Osteoblast (primary cell): ENCODE data around the gene OVCA2. TPM values are rescaled to one million over a fixed set of nuclear protein-coding genes. Genes with fewer than 3 reads are reported as not detected.

ENCODE experiments used
- DNase-seq: peaks from one replicate; pipeline ENCODE4 v3.0.0; 2011; ENCODE audit warnings: low spot score, mixed read lengths; ENCODE audit not compliant: insufficient read length; ENCODE audit errors: missing footprints
- H2AFZ ChIP-seq: 2 replicates; pipeline ENCODE4 v1.6.0; 2011; ENCODE audit warnings: mild to moderate bottlenecking, low read length
- H3K27ac ChIP-seq: 2 replicates; pipeline ENCODE4 v1.5.1; 2011; ENCODE audit warnings: mild to moderate bottlenecking, low read depth, low read length, moderate library complexity
- H3K27me3 ChIP-seq: 2 replicates; pipeline ENCODE4 v1.6.0; 2012; ENCODE audit warnings: mild to moderate bottlenecking, control low read depth, inconsistent platforms, low read length, moderate library complexity; ENCODE audit not compliant: insufficient read depth
- H3K36me3 ChIP-seq: 2 replicates; pipeline ENCODE4 v1.5.1; 2011; ENCODE audit warnings: mild to moderate bottlenecking, low read length, control low read depth, moderate library complexity; ENCODE audit not compliant: insufficient read depth
- H3K4me1 ChIP-seq: 2 replicates; pipeline ENCODE4 v1.5.1; 2011; ENCODE audit warnings: mild to moderate bottlenecking, low read length, control low read depth, moderate library complexity; ENCODE audit not compliant: insufficient read depth
- H3K4me2 ChIP-seq: 2 replicates; pipeline ENCODE4 v1.6.0; 2011; ENCODE audit warnings: mild to moderate bottlenecking, low read length; ENCODE audit not compliant: insufficient read depth
- H3K4me3 ChIP-seq: fragments of 200-600 bp; sonication (generic); 3 replicates; pipeline ENCODE4 v1.5.1; 2012; ENCODE audit warnings: mild to moderate bottlenecking, low read length, inconsistent platforms; ENCODE audit not compliant: insufficient read depth
- H3K79me2 ChIP-seq: 2 replicates; pipeline ENCODE4 v1.6.0; 2012; ENCODE audit warnings: mild to moderate bottlenecking, low read length, control low read depth, inconsistent platforms; ENCODE audit not compliant: insufficient read depth
- H3K9me3 ChIP-seq: 2 replicates; pipeline ENCODE4 v1.5.1; 2011; ENCODE audit warnings: low read depth, low read length, control low read depth
- H4K20me1 ChIP-seq: 2 replicates; pipeline ENCODE4 v1.6.0; 2012; ENCODE audit warnings: mild to moderate bottlenecking, low read length, control low read depth; ENCODE audit not compliant: insufficient read depth
- CTCF ChIP-seq: IDR thresholded peaks from 2 replicates; pipeline ENCODE4 v1.5.1; 2011; ENCODE audit warnings: mild to moderate bottlenecking, low read depth, low read length, moderate library complexity; ENCODE audit errors: extremely low read depth
- small RNA-seq: library from RNA; depleted of rRNA; stranded (forward); fragments of <200 nt; gene quantifications from one replicate; pipeline ENCODE3, GENCODE V24; 2012
- total RNA-seq: library from RNA; depleted of rRNA; stranded (reverse); fragments of >200 nt; gene quantifications from 2 replicates; pipeline ENCODE4 v1.2.3, GENCODE V29; 2012

Gene OVCA2
- total RNA-seq, 1 donor: 59.0 TPM

GRCh38 chr17:2089021-2089422, 47.2 kb downstream of the OVCA2 start:
- peak overlapping the region; percentile 82 for H3K4me2 ChIP-seq
- no peaks in the 10 kb centered on the region for H4K20me1 ChIP-seq
- no peaks in the 10 kb centered on the region for H3K9me3 ChIP-seq
- no peaks in the 10 kb centered on the region for H3K27me3 ChIP-seq
- no peak for TF ChIP-seq CTCF
- H3K79me2 ChIP-seq: no peaks in the 10 kb centered on the region
- peak overlapping the region; percentile 1 for H2AFZ ChIP-seq
- peaks cover 49% of the 10 kb centered on the region for H3K4me1 ChIP-seq
- peaks cover 3% of the 10 kb centered on the region for H3K36me3 ChIP-seq
- H3K27ac ChIP-seq: peak overlapping the region; percentile 89
- H3K4me3 ChIP-seq: peak overlapping the region; percentile 59
- peak; percentile 75 for DNase-seq

GRCh38 chr17:2090210-2090641, 48.4 kb downstream of the OVCA2 start:
- no peak for DNase-seq
- Histone ChIP-seq H3K27me3 (no peaks in the 10 kb centered on the region), H3K9me3 (no peaks in the 10 kb centered on the region), H3K4me3 (peak overlapping the region; percentile 59), H3K79me2 (no peaks in the 10 kb centered on the region), H4K20me1 (no peaks in the 10 kb centered on the region), H3K4me1 (peaks cover 39% of the 10 kb centered on the region), H2AFZ (no peak overlapping the region), H3K36me3 (peaks cover 3% of the 10 kb centered on the region), H3K4me2 (peak overlapping the region; percentile 82), H3K27ac (peak overlapping the region; percentile 89)
- TF ChIP-seq CTCF: no peak

GRCh38 chr17:2090804-2091534, 49.1 kb downstream of the OVCA2 start:
- no peaks in the 10 kb centered on the region for H3K79me2 ChIP-seq
- peaks cover 39% of the 10 kb centered on the region for H3K4me1 ChIP-seq
- H2AFZ ChIP-seq: no peak overlapping the region
- peak; percentile 47 for TF ChIP-seq CTCF
- H3K27ac ChIP-seq: peak overlapping the region; percentile 89
- H3K36me3 ChIP-seq: no peaks in the 10 kb centered on the region
- no peaks in the 10 kb centered on the region for H3K27me3 ChIP-seq
- H4K20me1 ChIP-seq: no peaks in the 10 kb centered on the region
- no peaks in the 10 kb centered on the region for H3K9me3 ChIP-seq
- peak overlapping the region; percentile 13 for H3K4me3 ChIP-seq
- H3K4me2 ChIP-seq: peak overlapping the region; percentile 82
- DNase-seq: peak; percentile 97

GRCh38 chr17:2092253-2092652, 50.4 kb downstream of the OVCA2 start:
- H3K4me1 ChIP-seq: peaks cover 39% of the 10 kb centered on the region
- H3K9me3 ChIP-seq: no peaks in the 10 kb centered on the region
- H3K79me2 ChIP-seq: peaks cover 4% of the 10 kb centered on the region
- H3K4me3 ChIP-seq: no peak overlapping the region
- H4K20me1 ChIP-seq: no peaks in the 10 kb centered on the region
- H3K27ac ChIP-seq: no peak overlapping the region
- DNase-seq: no peak
- no peak overlapping the region for H2AFZ ChIP-seq
- H3K4me2 ChIP-seq: no peak overlapping the region
- TF ChIP-seq CTCF: no peak
- H3K27me3 ChIP-seq: no peaks in the 10 kb centered on the region
- H3K36me3 ChIP-seq: no peaks in the 10 kb centered on the region

Small RNA genes lying within 50 kb of the gene (small RNA-seq; reads per million reads assigned to genes)
- not detected for gene AC090617.9
- 40.5 reads per million, percentile 96 among the genes with 10 or more reads in this experiment for gene MIR132
- 8.6 reads per million, percentile 91 among the genes with 10 or more reads in this experiment for gene MIR212
- gene OVCA2: not detected

Other genes starting within 250 kb of the OVCA2 start
- 10.1 and 10.6 TPM in 2 replicates for gene SMYD4, start 212.1 kb upstream of the OVCA2 start, total RNA-seq
- 14.1 and 14.8 TPM in 2 replicates for gene RPA1, start 212.0 kb upstream of the OVCA2 start, total RNA-seq
- gene RTN4RL1, start 16.7 kb upstream of the OVCA2 start, total RNA-seq: 1.1 and 1.5 TPM in 2 replicates
- 52.7 and 63.7 TPM in 2 replicates for gene DPH1, start 11.9 kb upstream of the OVCA2 start, total RNA-seq
- 18.5 and 19.7 TPM in 2 replicates for gene HIC1, start 13.1 kb downstream of the OVCA2 start, total RNA-seq